HUDEP-2 (cell line): ENCODE data around the gene IL25.
A peak's percentile ranks its signal among the peaks of the same experiment; 100 is the strongest.

Experiments
- DNase-seq, 76 experiments: peaks; one replicate each; lab custom pipeline; 2025; ENCODE audit not compliant: unreplicated experiment in 76 of 76; lab: John Stamatoyannopoulos, UW

The IL25 gene

GRCh38 chr14:23352506-23353432 is 19.8 kb upstream of the IL25 start, which contains the start of gene SLC22A17:
SLC22A17 (minus strand) TSS chr14:23352887.
- peak in 1 of 76 experiments; percentile 2 for DNase-seq

- DNase-seq = no peak
Measured at GRCh38 chr14:23353433-23353780, 19.2 kb upstream of the IL25 start.

- DNase-seq = no peak
Measured at GRCh38 chr14:23354990-23355389, 17.6 kb upstream of the IL25 start.

GRCh38 chr14:23355871-23356435 is 16.7 kb upstream of the IL25 start:
- no peak for DNase-seq

GRCh38 chr14:23356662-23357061 is 15.9 kb upstream of the IL25 start:
- no peak for DNase-seq

- DNase-seq = no peak
Measured at GRCh38 chr14:23357261-23357660, 15.3 kb upstream of the IL25 start.

- DNase-seq = no peak
Measured at GRCh38 chr14:23358042-23358441, 14.6 kb upstream of the IL25 start.

- DNase-seq = no peak
Measured at GRCh38 chr14:23358553-23359166, 13.9 kb upstream of the IL25 start.

GRCh38 chr14:23359167-23359626 is 13.4 kb upstream of the IL25 start:
- no peak for DNase-seq

- DNase-seq = no peak
Measured at GRCh38 chr14:23359722-23360447, 12.7 kb upstream of the IL25 start.

- DNase-seq = peak in 10 of 76 experiments; percentile 2 to 31 (median 8)
Measured at GRCh38 chr14:23360496-23360895, 12.1 kb upstream of the IL25 start.

GRCh38 chr14:23361320-23361719 is 11.3 kb upstream of the IL25 start:
- no peak for DNase-seq

- no peak for DNase-seq
Measured at GRCh38 chr14:23361763-23362162, 10.8 kb upstream of the IL25 start.

- DNase-seq = no peak
Measured at GRCh38 chr14:23362200-23362599, 10.4 kb upstream of the IL25 start.

- no peak for DNase-seq
Measured at GRCh38 chr14:23364164-23365035, 8.2 kb upstream of the IL25 start.

- DNase-seq = no peak
Measured at GRCh38 chr14:23365036-23365731, 7.4 kb upstream of the IL25 start, which contains the start of gene EFS. EFS (minus strand) TSS chr14:23365172; CDS start chr14:23365025, 147 bp downstream.

- DNase-seq = no peak
Measured at GRCh38 chr14:23365732-23366425, 6.7 kb upstream of the IL25 start.

- no peak for DNase-seq
Measured at GRCh38 chr14:23366426-23366921, 6.1 kb upstream of the IL25 start.

GRCh38 chr14:23370221-23370620 is 2.4 kb upstream of the IL25 start:
- no peak for DNase-seq
